ENCODE results near the gene FHOD3.

Gene FHOD3

DNA sequence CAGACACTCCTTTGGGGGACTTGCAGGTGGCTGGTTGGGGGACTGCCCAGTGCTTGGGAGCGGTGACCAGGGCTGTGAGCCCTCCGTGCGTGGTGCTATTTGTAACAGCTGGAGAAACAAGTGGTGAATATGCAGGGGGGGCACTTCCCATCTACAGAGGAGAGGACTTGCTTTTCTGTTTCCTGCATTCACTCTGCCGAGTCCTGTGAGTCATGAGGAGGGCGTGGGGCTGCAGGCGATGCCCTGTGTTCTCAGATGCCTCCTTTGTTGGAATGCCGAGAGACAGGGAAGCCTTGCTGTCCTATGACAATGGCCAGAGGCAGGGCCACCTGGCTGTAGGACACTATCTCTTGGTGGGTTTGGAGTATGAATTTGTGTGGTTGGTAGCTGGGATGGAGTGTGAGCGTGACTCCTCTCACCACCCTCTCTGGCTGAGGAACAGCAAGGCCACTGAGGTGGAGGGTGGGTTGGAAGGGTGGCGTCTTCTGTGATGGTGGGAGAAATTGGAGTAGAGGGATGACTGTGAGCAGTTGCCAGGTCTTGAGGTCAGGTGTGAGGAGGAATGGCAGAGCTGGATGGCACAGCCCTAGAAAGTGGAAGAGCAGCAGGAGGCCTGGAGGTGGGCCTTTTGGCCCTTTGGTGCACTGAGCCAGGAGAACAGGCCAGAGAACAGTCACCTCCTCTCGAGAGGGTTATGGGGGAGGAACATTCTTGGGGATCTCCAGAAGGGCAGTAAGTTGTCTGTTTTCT, 24.3 kb downstream of the FHOD3 start:
- Mint-ChIP-seq H3K4me1 (no peaks in the 10 kb centered on the region), H3K36me3 (peaks cover 3% of the 10 kb centered on the region), H3K27me3 (peaks cover 20% of the 10 kb centered on the region), H3K27ac (no peak overlapping the region), H3K4me3 (no peak overlapping the region), H3K9me3 (peaks cover 14% of the 10 kb centered on the region)
- ATAC-seq (ENCODE audit: low read depth): no peak
- DNase-seq (ENCODE audit: low spot score in 2 of 2): no peak

GRCh38 chr18:36322408-36322728, 24.9 kb downstream of the FHOD3 start:
- H3K4me1 Mint-ChIP-seq: no peaks in the 10 kb centered on the region
- peaks cover 14% of the 10 kb centered on the region for H3K9me3 Mint-ChIP-seq

DNA sequence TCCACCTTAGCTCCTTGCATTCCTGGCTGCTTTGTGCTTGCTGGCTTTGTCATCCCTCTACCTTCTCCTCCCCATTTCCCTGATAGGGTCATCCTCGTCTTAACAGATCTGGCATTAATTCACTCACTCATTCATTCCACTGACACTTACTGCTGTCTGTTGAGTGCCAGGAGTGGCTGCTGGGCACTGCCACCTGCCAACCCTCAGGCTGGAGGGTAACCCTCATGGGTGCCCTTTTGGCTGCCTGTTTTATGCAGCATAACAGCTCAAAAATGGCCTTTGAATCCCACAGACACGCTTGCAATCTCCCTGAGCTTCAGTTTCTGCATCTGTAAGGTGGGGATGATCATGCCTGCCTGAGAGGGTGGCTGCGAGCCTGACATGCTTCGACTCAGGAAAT, 25.2 kb downstream of the FHOD3 start:
- peaks cover 3% of the 10 kb centered on the region for H3K36me3 Mint-ChIP-seq
- DNase-seq (ENCODE audit: low spot score in 2 of 2) (no peak), ATAC-seq (ENCODE audit: low read depth) (no peak)
- no peaks in the 10 kb centered on the region for H3K4me1 Mint-ChIP-seq
- no peak overlapping the region for H3K4me3 Mint-ChIP-seq
- H3K27ac Mint-ChIP-seq: no peak overlapping the region
- H3K27me3 Mint-ChIP-seq: peaks cover 20% of the 10 kb centered on the region
- peaks cover 14% of the 10 kb centered on the region for H3K9me3 Mint-ChIP-seq

More at GRCh38 chr18:36322408-36322728, 24.9 kb downstream of the FHOD3 start:
- Mint-ChIP-seq H3K36me3 (peaks cover 3% of the 10 kb centered on the region), H3K4me3 (no peak overlapping the region), H3K27ac (no peak overlapping the region), H3K27me3 (peaks cover 20% of the 10 kb centered on the region)
- ATAC-seq (ENCODE audit: low read depth) (no peak), DNase-seq (ENCODE audit: low spot score in 2 of 2) (no peak)

DNA sequence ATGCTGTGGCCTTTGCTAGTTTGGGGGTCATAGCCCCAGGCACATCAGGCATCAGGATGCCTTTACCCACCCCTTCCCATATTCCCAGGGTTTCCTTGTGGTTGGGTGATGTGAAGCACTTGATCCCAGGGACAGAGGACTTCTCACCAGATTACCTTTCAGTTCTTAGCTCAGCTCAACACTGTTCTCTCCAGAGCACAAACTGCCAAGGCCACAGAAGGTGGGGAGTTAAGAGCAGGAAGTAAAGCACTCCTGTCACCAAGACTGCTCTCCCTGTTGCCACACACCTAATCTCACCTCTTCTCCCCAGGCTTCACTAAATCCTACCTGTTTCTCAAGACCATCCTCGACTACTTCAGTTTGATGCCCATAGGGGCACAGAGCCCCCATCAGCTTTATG, 25.9 kb downstream of the FHOD3 start:
- no peak overlapping the region for H3K27ac Mint-ChIP-seq
- H3K36me3 Mint-ChIP-seq: peaks cover 2% of the 10 kb centered on the region
- H3K27me3 Mint-ChIP-seq: peaks cover 25% of the 10 kb centered on the region
- DNase-seq (ENCODE audit: low spot score in 2 of 2): no peak
- ATAC-seq (ENCODE audit: low read depth): no peak
- no peaks in the 10 kb centered on the region for H3K4me1 Mint-ChIP-seq
- peaks cover 11% of the 10 kb centered on the region for H3K9me3 Mint-ChIP-seq
- H3K4me3 Mint-ChIP-seq: no peak overlapping the region

DNA sequence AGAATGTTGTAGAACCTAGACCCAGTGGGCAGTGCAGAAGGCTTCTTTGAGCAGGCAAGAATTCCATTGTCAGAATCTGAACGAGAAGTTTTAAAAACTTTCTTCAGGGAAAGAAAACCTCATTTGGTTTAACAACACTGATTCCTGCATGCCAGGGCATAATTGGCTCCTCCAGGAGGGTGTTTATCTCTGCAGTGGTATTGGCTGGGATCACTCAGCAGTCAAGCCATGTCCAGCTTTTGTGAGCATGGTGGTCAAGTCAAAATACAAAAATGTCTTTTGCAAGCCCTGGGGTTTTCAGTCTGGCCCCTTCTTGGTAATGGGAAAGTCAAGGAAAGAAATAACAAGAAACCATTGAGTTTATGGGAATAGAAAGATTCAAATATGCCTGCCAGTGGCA, 28.3 kb downstream of the FHOD3 start:
- Mint-ChIP-seq H3K27me3 (peaks cover 30% of the 10 kb centered on the region), H3K9me3 (no peaks in the 10 kb centered on the region), H3K4me3 (no peak overlapping the region)

DNA sequence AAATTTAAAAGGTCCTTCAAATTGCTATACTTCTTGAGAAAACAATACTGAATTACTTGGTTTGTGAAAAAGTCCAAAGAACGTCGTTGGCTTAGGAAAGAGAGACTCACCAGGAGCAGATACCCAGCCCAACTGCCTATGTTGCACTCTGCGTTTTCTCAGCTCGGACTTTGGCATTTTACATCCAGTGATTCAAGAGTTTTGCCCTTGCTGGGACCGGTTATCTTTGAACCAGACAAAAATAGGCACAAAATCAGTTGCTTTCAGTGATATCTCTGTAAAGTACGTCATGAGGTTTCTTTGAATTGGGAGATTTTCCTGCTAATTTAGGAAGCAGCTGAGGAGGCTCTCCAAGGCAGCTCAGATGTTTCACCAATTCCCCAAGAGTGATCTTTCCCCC, 29.3 kb downstream of the FHOD3 start:
- no peak for DNase-seq (ENCODE audit: low spot score in 2 of 2)
- no peak overlapping the region for H3K27ac Mint-ChIP-seq
- no peaks in the 10 kb centered on the region for H3K4me1 Mint-ChIP-seq
- peaks cover 30% of the 10 kb centered on the region for H3K27me3 Mint-ChIP-seq
- no peaks in the 10 kb centered on the region for H3K36me3 Mint-ChIP-seq
- no peaks in the 10 kb centered on the region for H3K9me3 Mint-ChIP-seq
- H3K4me3 Mint-ChIP-seq: no peak overlapping the region
- no peak for ATAC-seq (ENCODE audit: low read depth)

More for the DNA sequence above, 28.3 kb downstream of the FHOD3 start:
- H3K27ac Mint-ChIP-seq: no peak overlapping the region
- ATAC-seq (ENCODE audit: low read depth) (no peak), DNase-seq (ENCODE audit: low spot score in 2 of 2) (no peak)
- no peaks in the 10 kb centered on the region for H3K4me1 Mint-ChIP-seq
- H3K36me3 Mint-ChIP-seq: no peaks in the 10 kb centered on the region

- no peaks in the 10 kb centered on the region for H3K9me3 Mint-ChIP-seq
- H3K4me3 Mint-ChIP-seq: no peak overlapping the region
- H3K27me3 Mint-ChIP-seq: peaks cover 26% of the 10 kb centered on the region
- ATAC-seq (ENCODE audit: low read depth) (no peak), DNase-seq (ENCODE audit: low spot score in 2 of 2) (no peak)
- H3K4me1 Mint-ChIP-seq: no peaks in the 10 kb centered on the region
- no peaks in the 10 kb centered on the region for H3K36me3 Mint-ChIP-seq
- no peak overlapping the region for H3K27ac Mint-ChIP-seq
Observed at GRCh38 chr18:36327352-36328316, 30.1 kb downstream of the FHOD3 start.

DNA sequence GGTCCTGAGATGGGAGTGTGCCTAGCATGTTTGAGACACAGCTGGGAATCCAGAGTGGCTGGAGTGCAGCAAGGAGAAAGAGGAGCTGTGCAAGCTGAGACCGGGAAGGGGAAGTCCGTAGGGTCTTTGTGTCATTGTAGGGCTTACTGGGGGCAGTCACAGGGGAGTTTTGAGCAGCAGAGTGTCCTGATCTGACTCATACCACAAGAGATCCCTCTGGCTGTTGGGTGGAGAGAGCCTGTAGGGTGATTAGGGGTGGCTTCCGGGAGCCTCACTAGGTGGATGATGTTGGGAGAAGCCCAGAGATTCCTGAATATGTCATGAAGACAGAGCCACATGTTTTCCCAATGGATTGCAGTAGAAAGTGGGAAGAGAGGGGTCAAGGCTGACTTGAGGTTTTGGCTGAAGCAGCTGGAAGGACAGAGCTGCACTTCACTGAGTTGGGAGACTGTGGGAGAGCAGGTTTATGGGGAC, 30.9 kb downstream of the FHOD3 start:
- no peak overlapping the region for H3K4me3 Mint-ChIP-seq
- H3K36me3 Mint-ChIP-seq: no peaks in the 10 kb centered on the region
- H3K27ac Mint-ChIP-seq: no peak overlapping the region
- no peak for ATAC-seq (ENCODE audit: low read depth)
- no peak for DNase-seq (ENCODE audit: low spot score in 2 of 2)
- H3K9me3 Mint-ChIP-seq: no peaks in the 10 kb centered on the region
- peaks cover 24% of the 10 kb centered on the region for H3K27me3 Mint-ChIP-seq
- H3K4me1 Mint-ChIP-seq: no peaks in the 10 kb centered on the region

DNA sequence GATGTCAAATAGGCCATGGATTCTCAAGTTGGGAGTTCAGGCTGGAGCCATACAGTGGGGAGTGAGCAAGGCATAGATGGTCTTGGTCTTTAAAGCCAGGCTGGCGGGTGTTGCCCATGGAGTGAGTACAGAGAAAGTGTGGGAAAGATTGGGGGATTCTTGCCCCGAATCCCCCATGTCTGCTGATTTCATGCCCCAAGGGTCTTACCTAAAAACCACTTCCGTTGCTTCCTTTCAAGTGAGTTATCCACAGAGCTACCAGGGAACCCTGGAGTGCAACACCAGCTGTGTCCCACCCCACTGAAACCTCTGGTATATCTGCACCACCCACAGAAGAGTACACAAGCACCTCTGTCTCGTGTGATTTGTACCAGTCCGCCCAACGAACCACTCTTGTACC, 31.4 kb downstream of the FHOD3 start:
- peaks cover 22% of the 10 kb centered on the region for H3K27me3 Mint-ChIP-seq
- DNase-seq (ENCODE audit: low spot score in 2 of 2) (no peak), ATAC-seq (ENCODE audit: low read depth) (no peak)
- H3K36me3 Mint-ChIP-seq: no peaks in the 10 kb centered on the region
- no peaks in the 10 kb centered on the region for H3K9me3 Mint-ChIP-seq
- no peaks in the 10 kb centered on the region for H3K4me1 Mint-ChIP-seq
- no peak overlapping the region for H3K4me3 Mint-ChIP-seq
- H3K27ac Mint-ChIP-seq: no peak overlapping the region

- ATAC-seq (ENCODE audit: low read depth) (no peak), DNase-seq (ENCODE audit: low spot score in 2 of 2) (no peak)
- Mint-ChIP-seq H3K4me1 (no peaks in the 10 kb centered on the region), H3K36me3 (no peaks in the 10 kb centered on the region), H3K27me3 (peaks cover 21% of the 10 kb centered on the region), H3K4me3 (no peak overlapping the region), H3K9me3 (no peaks in the 10 kb centered on the region), H3K27ac (no peak overlapping the region)
Observed at GRCh38 chr18:36329684-36330434, 32.3 kb downstream of the FHOD3 start.

DNA sequence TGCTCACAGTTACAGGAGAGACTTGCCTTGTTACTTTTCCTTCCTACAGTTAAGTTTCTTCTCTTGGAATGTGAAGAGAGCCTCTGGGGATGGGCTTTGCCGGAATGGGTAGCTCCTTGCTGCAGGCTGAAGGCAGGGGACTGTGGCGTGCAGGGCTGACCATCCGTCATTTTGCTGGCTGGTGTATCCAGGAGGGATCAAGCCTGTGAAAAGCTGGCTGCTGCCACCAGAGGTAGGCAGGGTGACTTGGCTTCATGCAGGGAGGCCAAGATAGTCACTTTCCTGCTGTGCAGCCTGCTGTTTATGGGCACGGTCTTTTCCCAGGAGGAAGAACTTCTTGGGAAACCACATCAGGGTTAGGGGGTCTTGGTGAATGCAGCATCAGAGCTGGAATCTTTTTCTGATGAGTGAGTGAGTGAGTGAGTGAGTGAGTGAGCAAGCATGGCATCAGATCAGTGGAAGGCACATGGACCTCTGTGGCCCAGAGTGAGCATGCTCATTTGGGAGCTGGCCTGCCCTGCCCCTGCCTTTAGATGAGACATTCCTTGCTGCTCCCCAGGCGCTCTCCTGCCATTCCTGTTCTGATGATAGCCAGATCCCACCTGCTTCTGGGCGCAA, 33.0 kb downstream of the FHOD3 start:
- DNase-seq (ENCODE audit: low spot score in 2 of 2) (no peak), ATAC-seq (ENCODE audit: low read depth) (no peak)
- no peaks in the 10 kb centered on the region for H3K4me1 Mint-ChIP-seq
- H3K27ac Mint-ChIP-seq: no peak overlapping the region
- H3K36me3 Mint-ChIP-seq: no peaks in the 10 kb centered on the region
- peaks cover 21% of the 10 kb centered on the region for H3K27me3 Mint-ChIP-seq
- no peak overlapping the region for H3K4me3 Mint-ChIP-seq
- H3K9me3 Mint-ChIP-seq: no peaks in the 10 kb centered on the region

DNA sequence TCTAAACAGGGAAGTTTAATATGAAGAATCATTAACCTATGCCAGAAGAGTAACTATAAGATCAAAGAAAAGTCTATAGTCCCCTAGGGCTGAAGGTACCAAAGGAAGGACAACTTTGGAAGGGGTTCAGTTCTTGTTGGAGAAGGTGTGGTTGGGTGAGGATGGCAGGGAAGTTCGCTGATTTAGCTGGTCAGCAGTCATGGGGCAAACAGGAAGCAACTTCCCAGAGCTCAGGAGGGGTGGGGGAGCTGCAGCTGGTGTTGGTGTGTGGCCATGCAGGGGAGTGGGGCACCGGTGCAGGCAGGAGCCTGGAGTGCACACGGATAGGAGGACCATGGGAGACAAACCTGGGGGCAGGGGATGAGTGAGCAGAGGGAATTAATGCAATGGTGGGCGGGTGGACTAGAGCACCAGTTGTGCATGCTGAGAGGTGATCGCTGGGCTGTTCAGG, 34.0 kb downstream of the FHOD3 start:
- Mint-ChIP-seq H3K27me3 (peaks cover 21% of the 10 kb centered on the region), H3K4me1 (no peaks in the 10 kb centered on the region), H3K9me3 (no peaks in the 10 kb centered on the region), H3K36me3 (no peaks in the 10 kb centered on the region), H3K27ac (no peak overlapping the region), H3K4me3 (no peak overlapping the region)
- ATAC-seq (ENCODE audit: low read depth): no peak
- no peak for DNase-seq (ENCODE audit: low spot score in 2 of 2)

DNA sequence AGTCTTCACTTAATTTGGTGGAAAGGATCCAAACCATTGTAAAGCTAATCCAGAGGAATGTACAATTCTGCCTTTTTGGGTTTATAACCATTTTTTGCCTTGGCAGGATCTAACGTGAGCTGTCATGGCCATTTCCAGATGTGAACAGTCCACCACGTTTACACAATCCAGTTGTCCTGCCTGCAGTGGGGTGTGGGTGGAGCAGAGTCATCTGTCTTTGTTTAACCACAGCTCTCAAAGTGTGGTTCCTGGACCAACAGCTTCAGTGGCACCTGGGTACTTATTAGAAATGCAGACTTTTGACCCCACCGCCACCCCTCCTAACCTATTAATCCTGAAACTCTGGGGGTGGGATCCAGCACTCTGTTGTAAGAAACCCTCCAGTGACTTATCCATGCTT, 35.9 kb downstream of the FHOD3 start:
- H3K4me1 Mint-ChIP-seq: no peaks in the 10 kb centered on the region
- DNase-seq (ENCODE audit: low spot score in 2 of 2): no peak
- H3K9me3 Mint-ChIP-seq: no peaks in the 10 kb centered on the region
- H3K27ac Mint-ChIP-seq: no peak overlapping the region
- no peak overlapping the region for H3K4me3 Mint-ChIP-seq
- peaks cover 16% of the 10 kb centered on the region for H3K27me3 Mint-ChIP-seq
- ATAC-seq (ENCODE audit: low read depth): no peak
- no peaks in the 10 kb centered on the region for H3K36me3 Mint-ChIP-seq
